Measurements from ENCODE around the gene RNF11.

RNF11 gene

GRCh38 chr1:51310871-51311613, 75.0 kb downstream of the RNF11 start:
- Mint-ChIP-seq H3K36me3 (ENCODE audit: low read depth) (no peaks in the 10 kb centered on the region), H3K4me3 (no peak overlapping the region), H3K9me3 (no peaks in the 10 kb centered on the region), H3K27ac (no peak overlapping the region), H3K27me3 (no peaks in the 10 kb centered on the region), H3K4me1 (ENCODE audit: low read depth) (peaks cover 18% of the 10 kb centered on the region)
- intact Hi-C loops (cut with micrococcal nuclease), result no loop called here

GRCh38 chr1:51311826-51312225, 75.8 kb downstream of the RNF11 start:
- peaks cover 18% of the 10 kb centered on the region for H3K4me1 Mint-ChIP-seq (ENCODE audit: low read depth)
- no peak overlapping the region for H3K27ac Mint-ChIP-seq
- no peak overlapping the region for H3K4me3 Mint-ChIP-seq
- no peaks in the 10 kb centered on the region for H3K36me3 Mint-ChIP-seq (ENCODE audit: low read depth)
- intact Hi-C loops (cut with micrococcal nuclease), result no loop called here
- H3K27me3 Mint-ChIP-seq, result no peaks in the 10 kb centered on the region
- no peaks in the 10 kb centered on the region for H3K9me3 Mint-ChIP-seq

GRCh38 chr1:51312718-51313117, 76.6 kb downstream of the RNF11 start:
- Mint-ChIP-seq H3K27me3 (no peaks in the 10 kb centered on the region), H3K27ac (no peak overlapping the region), H3K4me3 (no peak overlapping the region), H3K4me1 (ENCODE audit: low read depth) (peaks cover 18% of the 10 kb centered on the region), H3K36me3 (ENCODE audit: low read depth) (no peaks in the 10 kb centered on the region), H3K9me3 (no peaks in the 10 kb centered on the region)
- intact Hi-C loops (cut with micrococcal nuclease), result no loop called here

GRCh38 chr1:51313268-51313852, 77.3 kb downstream of the RNF11 start:
- intact Hi-C loops (cut with micrococcal nuclease), result no loop called here
- Mint-ChIP-seq H3K27me3 (no peaks in the 10 kb centered on the region), H3K9me3 (no peaks in the 10 kb centered on the region), H3K27ac (no peak overlapping the region), H3K4me3 (no peak overlapping the region), H3K36me3 (ENCODE audit: low read depth) (no peaks in the 10 kb centered on the region), H3K4me1 (ENCODE audit: low read depth) (peaks cover 18% of the 10 kb centered on the region)

GRCh38 chr1:51313961-51314777, 78.1 kb downstream of the RNF11 start:
- Mint-ChIP-seq H3K27me3 (no peaks in the 10 kb centered on the region), H3K36me3 (ENCODE audit: low read depth) (no peaks in the 10 kb centered on the region), H3K27ac (no peak overlapping the region), H3K4me3 (no peak overlapping the region), H3K4me1 (ENCODE audit: low read depth) (peaks cover 18% of the 10 kb centered on the region), H3K9me3 (no peaks in the 10 kb centered on the region)
- intact Hi-C loops (cut with micrococcal nuclease), result no loop called here

GRCh38 chr1:51314974-51315373, 78.9 kb downstream of the RNF11 start:
- intact Hi-C loops (cut with micrococcal nuclease), result no loop called here
- Mint-ChIP-seq H3K4me1 (ENCODE audit: low read depth) (peaks cover 18% of the 10 kb centered on the region), H3K27ac (no peak overlapping the region), H3K4me3 (no peak overlapping the region), H3K9me3 (no peaks in the 10 kb centered on the region), H3K27me3 (no peaks in the 10 kb centered on the region), H3K36me3 (ENCODE audit: low read depth) (no peaks in the 10 kb centered on the region)

GRCh38 chr1:51316113-51316845, 80.2 kb downstream of the RNF11 start:
- no peak overlapping the region for H3K27ac Mint-ChIP-seq
- H3K36me3 Mint-ChIP-seq (ENCODE audit: low read depth), result no peaks in the 10 kb centered on the region

GRCh38 chr1:51316846-51317120, 80.7 kb downstream of the RNF11 start:
- Mint-ChIP-seq H3K4me1 (ENCODE audit: low read depth) (peaks cover 10% of the 10 kb centered on the region), H3K27me3 (no peaks in the 10 kb centered on the region), H3K9me3 (no peaks in the 10 kb centered on the region), H3K4me3 (no peak overlapping the region), H3K27ac (no peak overlapping the region), H3K36me3 (ENCODE audit: low read depth) (no peaks in the 10 kb centered on the region)
- intact Hi-C loops (cut with micrococcal nuclease), result no loop called here

More at GRCh38 chr1:51316113-51316845, 80.2 kb downstream of the RNF11 start:
- no peak overlapping the region for H3K4me3 Mint-ChIP-seq
- H3K9me3 Mint-ChIP-seq, result no peaks in the 10 kb centered on the region
- intact Hi-C loops (cut with micrococcal nuclease), result no loop called here
- H3K27me3 Mint-ChIP-seq, result no peaks in the 10 kb centered on the region
- peaks cover 11% of the 10 kb centered on the region for H3K4me1 Mint-ChIP-seq (ENCODE audit: low read depth)

GRCh38 chr1:51317798-51318197, 81.7 kb downstream of the RNF11 start:
- intact Hi-C loops (cut with micrococcal nuclease), result no loop called here
- no peaks in the 10 kb centered on the region for H3K27me3 Mint-ChIP-seq
- no peaks in the 10 kb centered on the region for H3K9me3 Mint-ChIP-seq
- H3K4me3 Mint-ChIP-seq, result no peak overlapping the region
- no peak overlapping the region for H3K27ac Mint-ChIP-seq
- peaks cover 10% of the 10 kb centered on the region for H3K4me1 Mint-ChIP-seq (ENCODE audit: low read depth)
- H3K36me3 Mint-ChIP-seq (ENCODE audit: low read depth), result no peaks in the 10 kb centered on the region

GRCh38 chr1:51320967-51321923, 85.2 kb downstream of the RNF11 start:
- no peaks in the 10 kb centered on the region for H3K36me3 Mint-ChIP-seq (ENCODE audit: low read depth)
- no peak overlapping the region for H3K27ac Mint-ChIP-seq
- H3K9me3 Mint-ChIP-seq, result no peaks in the 10 kb centered on the region
- intact Hi-C loops (cut with micrococcal nuclease), result no loop called here
- H3K27me3 Mint-ChIP-seq, result peaks cover 4% of the 10 kb centered on the region
- no peak overlapping the region for H3K4me3 Mint-ChIP-seq
- H3K4me1 Mint-ChIP-seq (ENCODE audit: low read depth), result no peaks in the 10 kb centered on the region

GRCh38 chr1:51321924-51322280, 85.8 kb downstream of the RNF11 start:
- no peaks in the 10 kb centered on the region for H3K36me3 Mint-ChIP-seq (ENCODE audit: low read depth)
- H3K4me3 Mint-ChIP-seq, result no peak overlapping the region
- H3K9me3 Mint-ChIP-seq, result no peaks in the 10 kb centered on the region
- intact Hi-C loops (cut with micrococcal nuclease), result no loop called here
- H3K4me1 Mint-ChIP-seq (ENCODE audit: low read depth), result no peaks in the 10 kb centered on the region
- peaks cover 9% of the 10 kb centered on the region for H3K27me3 Mint-ChIP-seq
- H3K27ac Mint-ChIP-seq, result no peak overlapping the region

GRCh38 chr1:51322417-51323101, 86.5 kb downstream of the RNF11 start:
- H3K4me3 Mint-ChIP-seq, result no peak overlapping the region
- no peaks in the 10 kb centered on the region for H3K9me3 Mint-ChIP-seq
- no peak overlapping the region for H3K27ac Mint-ChIP-seq
- H3K4me1 Mint-ChIP-seq (ENCODE audit: low read depth), result no peaks in the 10 kb centered on the region
- intact Hi-C loops (cut with micrococcal nuclease), result no loop called here
- H3K36me3 Mint-ChIP-seq (ENCODE audit: low read depth), result no peaks in the 10 kb centered on the region
- H3K27me3 Mint-ChIP-seq, result peaks cover 10% of the 10 kb centered on the region
